Astrocyte (in vitro differentiated cells and primary cell): ENCODE data around the gene B4GALT4. TPM values are rescaled to one million over a fixed set of nuclear protein-coding genes. Genes with fewer than 3 reads are reported as not detected.
A peak's percentile ranks its signal among the peaks of the same experiment; 100 is the strongest.

Experiments used
- DNase-seq: peaks from one replicate; pipeline ENCODE4 v3.0.0-alpha.2; 2010; ENCODE audit warnings: low read depth
- FAIRE-seq: peaks from 2 replicates; lab custom pipeline; 2011; peaks lifted over from hg19 to GRCh38; lab: Jason Lieb, UNC
- H2AFZ ChIP-seq: 2 replicates; pipeline ENCODE4 v1.6.0; 2012; ENCODE audit warnings: low read depth, low read length, inconsistent platforms
- H3K27ac ChIP-seq: 2 replicates; pipeline ENCODE4 v1.5.1; 2011; ENCODE audit warnings: low read depth, low read length, inconsistent platforms
- H3K27me3 ChIP-seq: 2 replicates; pipeline ENCODE4 v1.6.0; 2011; ENCODE audit warnings: low read length, inconsistent platforms; ENCODE audit not compliant: insufficient read depth
- H3K36me3 ChIP-seq: 2 replicates; pipeline ENCODE4 v1.5.1; 2011; ENCODE audit warnings: low read length, inconsistent platforms; ENCODE audit not compliant: insufficient read depth
- H3K4me1 ChIP-seq: 2 replicates; pipeline ENCODE4 v1.5.1; 2011; ENCODE audit warnings: low read length, inconsistent platforms; ENCODE audit not compliant: insufficient read depth
- H3K4me2 ChIP-seq: 2 replicates; pipeline ENCODE4 v1.6.0; 2012; ENCODE audit warnings: low read length, inconsistent platforms
- H3K4me3 ChIP-seq: 2 replicates; pipeline ENCODE4 v1.5.1; 2011; ENCODE audit warnings: low read depth, mild to moderate bottlenecking, low read length, inconsistent platforms; ENCODE audit not compliant: insufficient read depth
- H3K79me2 ChIP-seq: 2 replicates; pipeline ENCODE4 v1.6.0; 2012; ENCODE audit warnings: mild to moderate bottlenecking, low read length, inconsistent platforms; ENCODE audit not compliant: insufficient read depth
- H3K9ac ChIP-seq: 2 replicates; pipeline ENCODE4 v1.6.0; 2012; ENCODE audit warnings: mild to moderate bottlenecking, low read length, inconsistent platforms
- H3K9me3 ChIP-seq: 2 replicates; pipeline ENCODE4 v1.5.1; 2012; ENCODE audit warnings: low read depth, mild to moderate bottlenecking, low read length, inconsistent platforms; ENCODE audit not compliant: insufficient read depth
- H4K20me1 ChIP-seq: 2 replicates; pipeline ENCODE4 v1.6.0; 2012; ENCODE audit warnings: low read length, inconsistent platforms; ENCODE audit not compliant: insufficient read depth
- H3K27ac Mint-ChIP-seq: one replicate; pipeline ENCODE4 v1.8.0; 2021; ENCODE audit warnings: mild to moderate bottlenecking, mixed read lengths; ENCODE audit not compliant: unreplicated experiment
- H3K27me3 Mint-ChIP-seq: one replicate; pipeline ENCODE4 v1.8.0; 2021; ENCODE audit warnings: low read depth, mixed read lengths; ENCODE audit not compliant: unreplicated experiment
- H3K36me3 Mint-ChIP-seq: one replicate; pipeline ENCODE4 v1.8.0; 2021; ENCODE audit warnings: low read depth, mixed read lengths; ENCODE audit not compliant: unreplicated experiment
- H3K4me1 Mint-ChIP-seq: one replicate; pipeline ENCODE4 v1.8.0; 2021; ENCODE audit warnings: low read depth, mixed read lengths; ENCODE audit not compliant: unreplicated experiment
- H3K4me3 Mint-ChIP-seq: one replicate; pipeline ENCODE4 v1.8.0; 2021; ENCODE audit warnings: mild to moderate bottlenecking, moderate library complexity, mixed read lengths; ENCODE audit not compliant: unreplicated experiment
- H3K9me3 Mint-ChIP-seq: one replicate; pipeline ENCODE4 v1.8.0; 2021; ENCODE audit warnings: mild to moderate bottlenecking, mixed read lengths; ENCODE audit not compliant: unreplicated experiment
- CTCF ChIP-seq: IDR thresholded peaks from 2 replicates; pipeline ENCODE4 v1.5.1; 2011; ENCODE audit warnings: low read depth, mild to moderate bottlenecking, inconsistent platforms, low read length, moderate library complexity; ENCODE audit not compliant: insufficient read depth
- EZH2 ChIP-seq: IDR thresholded peaks from 2 replicates; pipeline ENCODE4 v1.6.1; 2012; ENCODE audit warnings: mild to moderate bottlenecking, low read length, inconsistent platforms; ENCODE audit not compliant: insufficient read depth
- total RNA-seq: library from RNA; stranded (reverse); gene quantifications from 2 replicates; pipeline ENCODE4 v1.2.1, GENCODE V29; 2021

B4GALT4 gene
- total RNA-seq, 1 donor from 2014 or later = 36.7 TPM

- Mint-ChIP-seq H3K4me1 (peaks cover 20% of the 10 kb centered on the region), H3K36me3 (peaks cover 19% of the 10 kb centered on the region), H3K9me3 (no peaks in the 10 kb centered on the region), H3K27ac (peak overlapping the region; percentile 68), H3K4me3 (no peak overlapping the region), H3K27me3 (no peaks in the 10 kb centered on the region)
- H3K36me3 ChIP-seq = peaks cover 23% of the 10 kb centered on the region
- H2AFZ ChIP-seq = no peak overlapping the region
- H4K20me1 ChIP-seq = no peaks in the 10 kb centered on the region
- H3K79me2 ChIP-seq = peaks cover 24% of the 10 kb centered on the region
- no peak overlapping the region for H3K4me3 ChIP-seq
- H3K4me2 ChIP-seq = peak overlapping the region; percentile 76
- H3K27me3 ChIP-seq = no peaks in the 10 kb centered on the region
- TF ChIP-seq EZH2 (no peak), CTCF (no peak)
- peak overlapping the region; percentile 61 for H3K9ac ChIP-seq
- peaks cover 12% of the 10 kb centered on the region for H3K4me1 ChIP-seq
- H3K9me3 ChIP-seq = no peaks in the 10 kb centered on the region
- peak overlapping the region; percentile 69 for H3K27ac ChIP-seq
- no peak for DNase-seq
- no peak for FAIRE-seq
Measured at GRCh38 chr3:119234610-119235009, 6.1 kb downstream of the B4GALT4 start.

- Histone ChIP-seq H3K9ac (no peak overlapping the region), H3K4me1 (peaks cover 9% of the 10 kb centered on the region), H2AFZ (no peak overlapping the region), H3K27me3 (no peaks in the 10 kb centered on the region), H4K20me1 (peaks cover 5% of the 10 kb centered on the region), H3K36me3 (peaks cover 27% of the 10 kb centered on the region), H3K79me2 (peaks cover 2% of the 10 kb centered on the region), H3K4me2 (no peak overlapping the region), H3K4me3 (no peak overlapping the region), H3K27ac (no peak overlapping the region), H3K9me3 (no peaks in the 10 kb centered on the region)
- H3K36me3 Mint-ChIP-seq = peaks cover 27% of the 10 kb centered on the region
- no peaks in the 10 kb centered on the region for H3K27me3 Mint-ChIP-seq
- H3K27ac Mint-ChIP-seq = no peak overlapping the region
- DNase-seq (no peak), FAIRE-seq (no peak)
- H3K4me1 Mint-ChIP-seq = peaks cover 13% of the 10 kb centered on the region
- H3K4me3 Mint-ChIP-seq = no peak overlapping the region
- TF ChIP-seq CTCF (no peak), EZH2 (no peak)
- no peaks in the 10 kb centered on the region for H3K9me3 Mint-ChIP-seq
Measured at GRCh38 chr3:119230745-119231144, 9.9 kb downstream of the B4GALT4 start.

- no peaks in the 10 kb centered on the region for H3K27me3 Mint-ChIP-seq
- Histone ChIP-seq H4K20me1 (peaks cover 5% of the 10 kb centered on the region), H3K4me2 (no peak overlapping the region), H3K9ac (no peak overlapping the region), H2AFZ (no peak overlapping the region), H3K4me1 (peaks cover 3% of the 10 kb centered on the region), H3K9me3 (no peaks in the 10 kb centered on the region), H3K27ac (no peak overlapping the region), H3K4me3 (no peak overlapping the region), H3K36me3 (peaks cover 27% of the 10 kb centered on the region), H3K79me2 (peaks cover 2% of the 10 kb centered on the region), H3K27me3 (no peaks in the 10 kb centered on the region)
- TF ChIP-seq EZH2 = no peak
- no peak for TF ChIP-seq CTCF
- no peak for DNase-seq
- no peak for FAIRE-seq
- H3K4me1 Mint-ChIP-seq = peaks cover 6% of the 10 kb centered on the region
- no peak overlapping the region for H3K27ac Mint-ChIP-seq
- H3K4me3 Mint-ChIP-seq = no peak overlapping the region
- H3K9me3 Mint-ChIP-seq = no peaks in the 10 kb centered on the region
- H3K36me3 Mint-ChIP-seq = peaks cover 25% of the 10 kb centered on the region
Measured at GRCh38 chr3:119230071-119230470, 10.6 kb downstream of the B4GALT4 start.
